Common myeloid progenitor, CD34-positive (primary cell): ENCODE data around the gene DRGX.

Experiments used
- CTCF ChIA-PET: fragments of 350-600 bp; sonication (Branson Sonifier 250); formaldehyde crosslinking; loops from one replicate; lab custom pipeline; 2021; ENCODE audit warnings: antibody characterized with exemption; lab: Charles Lee
- POLR2A ChIA-PET: fragments of 350-600 bp; sonication (Branson Sonifier 250); formaldehyde crosslinking; loops from one replicate; lab custom pipeline; 2021; ENCODE audit warnings: antibody characterized with exemption; lab: Charles Lee
- DNase-seq, 3 donors: peaks; one replicate each; pipeline versions ENCODE4 v3.0.0 to v3.0.0-alpha.2; 2013
- H3K27ac ChIP-seq, 2 experiments: 1 replicate in 1 of 2; 2 replicates in 1 of 2; pipeline ENCODE4 v1.7.0; 2013; ENCODE audit warnings: inconsistent platforms in 2 of 2, low read length in 2 of 2, mild to moderate bottlenecking in 2 of 2, low read depth in 1 of 2, moderate library complexity in 1 of 2; ENCODE audit not compliant: severe bottlenecking in 2 of 2, insufficient read depth in 1 of 2, poor library complexity in 1 of 2
- H3K27me3 ChIP-seq, 5 experiments: replicated peaks in 2 of 5; 1 replicate in 3 of 5; 2 replicates in 2 of 5; pipeline versions ENCODE4 v1.6.1 to v1.7.0; 2013; ENCODE audit warnings: low read length in 4 of 5, mild to moderate bottlenecking in 2 of 5, moderate library complexity in 2 of 5, inconsistent platforms in 1 of 5; ENCODE audit not compliant: insufficient read depth in 5 of 5, control insufficient read depth in 4 of 5
- H3K36me3 ChIP-seq, 4 experiments: 1 replicate in 2 of 4; 2 replicates in 2 of 4; pipeline versions ENCODE4 v1.6.1 to v1.7.0; 2013; ENCODE audit warnings: low read length in 3 of 4, control low read depth in 1 of 4, mild to moderate bottlenecking in 1 of 4; ENCODE audit not compliant: control insufficient read depth in 4 of 4, insufficient read depth in 4 of 4
- H3K4me1 ChIP-seq, 4 experiments: 1 replicate in 3 of 4; 2 replicates in 1 of 4; pipeline versions ENCODE4 v1.6.1 to v1.7.1; 2013; ENCODE audit warnings: low read length in 3 of 4, mild to moderate bottlenecking in 3 of 4, control low read depth in 1 of 4, inconsistent platforms in 1 of 4, moderate library complexity in 1 of 4; ENCODE audit not compliant: control insufficient read depth in 4 of 4, insufficient read depth in 4 of 4; ENCODE audit errors: control extremely low read depth in 1 of 4
- H3K4me3 ChIP-seq, 7 experiments: 1 replicate in 4 of 7; 2 replicates in 3 of 7; pipeline versions ENCODE4 v1.5.1 to v1.7.0; 2013; ENCODE audit warnings: mild to moderate bottlenecking in 7 of 7, low read length in 6 of 7, moderate library complexity in 6 of 7, inconsistent platforms in 2 of 7, low read depth in 2 of 7, control low read depth in 1 of 7; ENCODE audit not compliant: insufficient read depth in 4 of 7, control insufficient read depth in 1 of 7; ENCODE audit errors: extremely low read depth in 1 of 7
- H3K9me3 ChIP-seq, 5 experiments: 1 replicate in 4 of 5; 2 replicates in 1 of 5; pipeline versions ENCODE4 v1.6.1 to v1.7.1; 2013; ENCODE audit warnings: low read length in 4 of 5, mild to moderate bottlenecking in 2 of 5, inconsistent platforms in 1 of 5, low read depth in 1 of 5, moderate library complexity in 1 of 5; ENCODE audit not compliant: control insufficient read depth in 4 of 5, insufficient read depth in 2 of 5; ENCODE audit errors: control extremely low read depth in 1 of 5
- WGBS: methylation state at CpG from one replicate; pipeline ENCODE4 v1.1.5; 2013; ENCODE audit not compliant: insufficient coverage; 5-methylcytosine and 5-hydroxymethylcytosine counted together

Gene DRGX

GRCh38 chr10:49335364-49335972 lies 60.4 kb downstream of the DRGX start:
- WGBS, result 87% methylated on average over 1 of the region's 1 CpG
- H3K27me3 ChIP-seq, result peaks cover 0 to 2% (median 0%) of the 10 kb centered on the region in 5 experiments
- ChIA-PET POLR2A (no interaction called here), CTCF (no interaction called here)
- H3K36me3 ChIP-seq, result no peaks in the 10 kb centered on the region
- H3K4me1 ChIP-seq, result no peaks in the 10 kb centered on the region
- peaks cover 0 to 1% (median 0%) of the 10 kb centered on the region in 5 experiments for H3K9me3 ChIP-seq
- no peak overlapping the region for H3K4me3 ChIP-seq
- DNase-seq, result no peak
- H3K27ac ChIP-seq, result no peak overlapping the region

GRCh38 chr10:49334964-49335363 lies 60.9 kb downstream of the DRGX start:
- no peak overlapping the region for H3K4me3 ChIP-seq
- H3K27me3 ChIP-seq, result peaks cover 0 to 2% (median 0%) of the 10 kb centered on the region in 5 experiments
- ChIA-PET POLR2A (no interaction called here), CTCF (no interaction called here)
- H3K4me1 ChIP-seq, result no peaks in the 10 kb centered on the region
- H3K9me3 ChIP-seq, result peaks cover 0 to 1% (median 0%) of the 10 kb centered on the region in 5 experiments
- H3K36me3 ChIP-seq, result no peaks in the 10 kb centered on the region
- no peak overlapping the region for H3K27ac ChIP-seq
- no peak for DNase-seq

GRCh38 chr10:49333192-49333591 lies 62.7 kb downstream of the DRGX start:
- Histone ChIP-seq H3K4me3 (no peak overlapping the region), H3K27me3 (peaks cover 0 to 2% (median 0%) of the 10 kb centered on the region in 5 experiments), H3K27ac (no peak overlapping the region), H3K4me1 (no peaks in the 10 kb centered on the region), H3K36me3 (no peaks in the 10 kb centered on the region), H3K9me3 (no peaks in the 10 kb centered on the region)
- DNase-seq, result no peak
- ChIA-PET CTCF (no interaction called here), POLR2A (no interaction called here)
- WGBS, result 95% methylated on average over 6 of the region's 6 CpGs

- POLR2A ChIA-PET, result no interaction called here
- 98% methylated on average over 6 of the region's 6 CpGs for WGBS
These were observed 63.1 kb downstream of the DRGX start for GRCh38 chr10:49332768-49333167.

GRCh38 chr10:49332333-49332732 lies 63.6 kb downstream of the DRGX start:
- H3K36me3 ChIP-seq, result no peaks in the 10 kb centered on the region
- ChIA-PET CTCF (no interaction called here), POLR2A (no interaction called here)
- no peaks in the 10 kb centered on the region for H3K4me1 ChIP-seq
- DNase-seq, result no peak
- peaks cover 0 to 2% (median 0%) of the 10 kb centered on the region in 5 experiments for H3K27me3 ChIP-seq
- H3K9me3 ChIP-seq, result no peaks in the 10 kb centered on the region
- H3K4me3 ChIP-seq, result no peak overlapping the region
- H3K27ac ChIP-seq, result no peak overlapping the region
- 97% methylated on average over 4 of the region's 4 CpGs for WGBS

More at GRCh38 chr10:49332768-49333167, 63.1 kb downstream of the DRGX start:
- Histone ChIP-seq H3K4me1 (no peaks in the 10 kb centered on the region), H3K4me3 (no peak overlapping the region), H3K27ac (no peak overlapping the region), H3K9me3 (no peaks in the 10 kb centered on the region), H3K27me3 (peaks cover 0 to 2% (median 0%) of the 10 kb centered on the region in 5 experiments), H3K36me3 (no peaks in the 10 kb centered on the region)
- no peak for DNase-seq
- CTCF ChIA-PET, result no interaction called here

GRCh38 chr10:49331431-49331830 lies 64.5 kb downstream of the DRGX start:
- Histone ChIP-seq H3K27ac (no peak overlapping the region), H3K4me3 (no peak overlapping the region), H3K9me3 (no peaks in the 10 kb centered on the region), H3K27me3 (peaks cover 0 to 2% (median 0%) of the 10 kb centered on the region in 5 experiments), H3K36me3 (no peaks in the 10 kb centered on the region), H3K4me1 (no peaks in the 10 kb centered on the region)
- CTCF ChIA-PET, result no interaction called here
- no peak for DNase-seq
- 100% methylated on average over 2 of the region's 3 CpGs for WGBS
- POLR2A ChIA-PET, result no interaction called here

GRCh38 chr10:49330127-49330665 lies 65.7 kb downstream of the DRGX start:
- H3K4me1 ChIP-seq, result no peaks in the 10 kb centered on the region
- H3K4me3 ChIP-seq, result no peak overlapping the region
- no peaks in the 10 kb centered on the region for H3K36me3 ChIP-seq
- ChIA-PET POLR2A (no interaction called here), CTCF (no interaction called here)
- whole genome bisulfite sequencing, result 97% methylated on average over 5 of the region's 5 CpGs
- no peak overlapping the region for H3K27ac ChIP-seq
- peaks cover 0 to 2% (median 0%) of the 10 kb centered on the region in 5 experiments for H3K27me3 ChIP-seq
- no peak for DNase-seq
- no peaks in the 10 kb centered on the region for H3K9me3 ChIP-seq
